ENCODE results near the gene BMAL2.

DNA sequence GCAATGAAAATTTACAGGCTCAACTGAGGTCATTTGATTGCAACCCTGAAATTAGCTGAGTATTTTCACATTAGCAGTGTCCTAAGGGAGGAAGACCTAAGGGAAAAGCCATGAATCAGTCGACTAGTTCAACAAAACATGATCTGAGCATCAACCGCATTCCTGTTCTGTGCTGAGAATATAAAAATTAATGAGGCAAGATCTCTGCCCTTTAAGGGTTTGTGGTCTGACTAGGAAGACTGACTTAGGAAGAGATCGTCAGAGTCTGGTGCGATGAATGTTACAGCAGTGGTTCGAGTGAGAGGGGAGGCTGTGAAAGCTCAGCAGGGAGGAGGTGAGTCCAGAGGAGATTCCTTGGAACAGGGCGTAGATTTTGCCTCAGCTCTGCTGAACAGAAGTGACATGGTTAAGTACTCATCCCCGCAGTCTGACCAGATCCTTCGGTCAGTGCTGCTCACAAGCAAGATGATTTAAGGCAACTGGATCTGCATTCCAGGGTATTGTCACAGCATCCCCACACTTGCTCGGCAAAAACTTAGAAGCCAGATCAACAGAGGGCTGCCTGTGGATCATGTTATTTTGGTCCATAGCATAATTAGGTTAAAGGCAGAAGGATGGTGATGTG, 49.6 kb downstream of the BMAL2 start:
- TF ChIP-seq, protein P1, sequence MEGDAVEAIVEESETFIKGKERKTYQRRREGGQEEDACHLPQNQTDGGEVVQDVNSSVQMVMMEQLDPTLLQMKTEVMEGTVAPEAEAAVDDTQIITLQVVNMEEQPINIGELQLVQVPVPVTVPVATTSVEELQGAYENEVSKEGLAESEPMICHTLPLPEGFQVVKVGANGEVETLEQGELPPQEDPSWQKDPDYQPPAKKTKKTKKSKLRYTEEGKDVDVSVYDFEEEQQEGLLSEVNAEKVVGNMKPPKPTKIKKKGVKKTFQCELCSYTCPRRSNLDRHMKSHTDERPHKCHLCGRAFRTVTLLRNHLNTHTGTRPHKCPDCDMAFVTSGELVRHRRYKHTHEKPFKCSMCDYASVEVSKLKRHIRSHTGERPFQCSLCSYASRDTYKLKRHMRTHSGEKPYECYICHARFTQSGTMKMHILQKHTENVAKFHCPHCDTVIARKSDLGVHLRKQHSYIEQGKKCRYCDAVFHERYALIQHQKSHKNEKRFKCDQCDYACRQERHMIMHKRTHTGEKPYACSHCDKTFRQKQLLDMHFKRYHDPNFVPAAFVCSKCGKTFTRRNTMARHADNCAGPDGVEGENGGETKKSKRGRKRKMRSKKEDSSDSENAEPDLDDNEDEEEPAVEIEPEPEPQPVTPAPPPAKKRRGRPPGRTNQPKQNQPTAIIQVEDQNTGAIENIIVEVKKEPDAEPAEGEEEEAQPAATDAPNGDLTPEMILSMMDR (IDR thresholded peaks at IDR 0.05), result no peak
- no peak for TF ChIP-seq POLR2A (IDR thresholded peaks at IDR 0.05)
- TF ChIP-seq EP300 (IDR thresholded peaks at IDR 0.05), result peak in 1 of 2 donors; percentile 55
